ENCODE measurements around the gene TSFM. TPM values are rescaled to one million over a fixed set of nuclear protein-coding genes. Genes with fewer than 3 reads are reported as not detected.
A peak's percentile ranks its signal among the peaks of the same experiment; 100 is the strongest.

Gene TSFM
- 10 to 100 TPM; 26.9 to 30.0 TPM for total RNA-seq
- 51.2 TPM for polyA plus RNA-seq (ENCODE audit: insufficient read depth, low read depth, low replicate concordance)
- long read RNA-seq, donor 1, transcript TSFM-204 (6 exons, 2,192 nt): major isoform, 24 of 31 reads
- long read RNA-seq, donor 1, partial matches to known transcripts: 5 of 31 reads
- long read RNA-seq, donor 1, other reads (novel, unspliced or antisense): 0 of 31 reads
- long read RNA-seq, donor 2, transcript TSFM-204 (6 exons, 2,192 nt): major isoform, 13 of 42 reads
- long read RNA-seq, donor 2, partial matches to known transcripts: 11 of 42 reads
- long read RNA-seq, donor 2, other reads (novel, unspliced or antisense): 18 of 42 reads

DNA sequence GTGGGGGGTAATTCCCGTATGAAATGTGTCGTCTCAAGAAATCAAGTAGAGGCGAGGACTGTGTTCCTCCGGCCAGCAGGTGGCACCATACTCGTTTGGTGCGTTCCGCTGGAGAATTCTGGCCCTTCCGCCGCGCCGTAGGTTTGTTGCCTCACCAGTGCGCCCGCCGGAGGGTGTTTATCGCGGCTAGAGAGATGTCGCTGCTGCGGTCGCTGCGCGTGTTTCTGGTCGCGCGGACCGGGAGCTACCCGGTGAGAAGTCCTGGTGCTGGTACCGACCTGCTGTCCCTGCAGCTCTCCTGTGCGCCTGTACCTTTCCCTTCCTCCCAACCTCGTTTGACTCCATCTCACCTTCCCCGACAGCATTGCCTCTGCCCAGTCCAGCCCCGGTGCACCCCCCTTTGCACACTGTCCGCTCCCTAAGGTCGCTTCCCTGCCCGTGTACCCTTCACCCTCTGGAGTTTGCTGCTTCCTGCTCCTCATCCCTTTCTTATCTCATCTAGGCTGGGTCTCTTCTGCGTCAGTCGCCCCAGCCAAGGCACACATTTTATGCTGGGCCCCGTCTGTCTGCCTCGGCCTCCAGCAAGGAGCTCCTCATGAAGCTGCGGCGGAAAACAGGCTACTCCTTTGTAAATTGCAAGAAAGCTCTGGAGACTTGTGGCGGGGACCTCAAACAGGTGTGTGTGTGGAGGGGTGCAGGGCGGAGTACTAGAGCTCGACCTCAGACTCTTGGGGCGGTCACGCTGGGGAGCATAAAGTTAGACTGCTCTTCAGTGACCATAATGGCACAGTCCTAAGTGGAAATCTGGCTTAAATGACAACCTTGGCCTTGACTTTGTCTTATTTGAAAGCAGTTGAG, at the start of gene TSFM:
Gene TSFM, plus strand, starts transcription at position 180 of the 858 bp plus-strand sequence. Its CDS starts 15 bp downstream, at position 195.
- no peaks in the 10 kb centered on the region for H3K27me3 ChIP-seq
- H3K4me3 ChIP-seq: peak within 1 kb of the TSS; percentile 87 to 97
- peaks cover 10% of the 10 kb centered on the region for H3K4me1 ChIP-seq
- intact Hi-C loops (cut with DNase I; ENCODE audit: low total_unique reads): no loop called here
- 0% methylated on average over 41 to 45 of the region's 45 CpGs for WGBS, 2 donors
- peak within 1 kb of the TSS; percentile 44 to 47 for H3K27ac ChIP-seq
- H3K36me3 ChIP-seq (ENCODE audit: low read depth, missing control alignments): no peaks in the 10 kb centered on the region
- peak; percentile 99 for DNase-seq
- no peak for TF ChIP-seq POLR2A (IDR thresholded peaks at IDR 0.05)
- TF ChIP-seq, protein P1, sequence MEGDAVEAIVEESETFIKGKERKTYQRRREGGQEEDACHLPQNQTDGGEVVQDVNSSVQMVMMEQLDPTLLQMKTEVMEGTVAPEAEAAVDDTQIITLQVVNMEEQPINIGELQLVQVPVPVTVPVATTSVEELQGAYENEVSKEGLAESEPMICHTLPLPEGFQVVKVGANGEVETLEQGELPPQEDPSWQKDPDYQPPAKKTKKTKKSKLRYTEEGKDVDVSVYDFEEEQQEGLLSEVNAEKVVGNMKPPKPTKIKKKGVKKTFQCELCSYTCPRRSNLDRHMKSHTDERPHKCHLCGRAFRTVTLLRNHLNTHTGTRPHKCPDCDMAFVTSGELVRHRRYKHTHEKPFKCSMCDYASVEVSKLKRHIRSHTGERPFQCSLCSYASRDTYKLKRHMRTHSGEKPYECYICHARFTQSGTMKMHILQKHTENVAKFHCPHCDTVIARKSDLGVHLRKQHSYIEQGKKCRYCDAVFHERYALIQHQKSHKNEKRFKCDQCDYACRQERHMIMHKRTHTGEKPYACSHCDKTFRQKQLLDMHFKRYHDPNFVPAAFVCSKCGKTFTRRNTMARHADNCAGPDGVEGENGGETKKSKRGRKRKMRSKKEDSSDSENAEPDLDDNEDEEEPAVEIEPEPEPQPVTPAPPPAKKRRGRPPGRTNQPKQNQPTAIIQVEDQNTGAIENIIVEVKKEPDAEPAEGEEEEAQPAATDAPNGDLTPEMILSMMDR (IDR thresholded peaks at IDR 0.05): peak; percentile 97 to 100 (median 99)
- no peaks in the 10 kb centered on the region for H3K9me3 ChIP-seq

DNA sequence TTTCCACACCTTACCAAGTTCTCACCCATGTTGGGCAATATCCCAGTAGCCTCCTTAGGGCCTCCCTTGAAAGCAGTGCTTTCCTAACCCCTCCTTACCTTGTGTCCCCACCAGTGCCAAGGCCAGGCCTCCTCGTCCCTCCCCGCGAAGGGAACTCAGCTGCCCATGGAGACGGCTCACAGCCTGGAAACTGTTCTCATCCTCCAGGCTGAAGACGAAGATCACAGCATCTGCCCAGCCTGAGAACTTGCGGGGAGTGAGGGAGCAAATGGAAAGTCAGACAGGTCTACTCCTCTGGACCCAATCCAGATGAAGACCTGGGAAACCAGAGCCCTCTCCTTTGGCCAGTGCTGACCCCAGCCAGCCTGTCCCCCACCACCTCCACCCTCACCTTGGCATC, 48.7 kb upstream of the TSFM start:
- Histone ChIP-seq H3K4me3 (no peak overlapping the region), H3K36me3 (ENCODE audit: low read depth, missing control alignments) (no peaks in the 10 kb centered on the region), H3K9me3 (no peaks in the 10 kb centered on the region), H3K4me1 (peaks cover 15% of the 10 kb centered on the region), H3K27me3 (no peaks in the 10 kb centered on the region), H3K27ac (no peak overlapping the region)
- TF ChIP-seq POLR2A (IDR thresholded peaks at IDR 0.05): no peak
- WGBS, 2 donors: 80 to 100% methylated on average over 2 to 6 of the region's 6 CpGs
- DNase-seq: no peak
- intact Hi-C loops (cut with DNase I; ENCODE audit: low total_unique reads): no loop called here

DNA sequence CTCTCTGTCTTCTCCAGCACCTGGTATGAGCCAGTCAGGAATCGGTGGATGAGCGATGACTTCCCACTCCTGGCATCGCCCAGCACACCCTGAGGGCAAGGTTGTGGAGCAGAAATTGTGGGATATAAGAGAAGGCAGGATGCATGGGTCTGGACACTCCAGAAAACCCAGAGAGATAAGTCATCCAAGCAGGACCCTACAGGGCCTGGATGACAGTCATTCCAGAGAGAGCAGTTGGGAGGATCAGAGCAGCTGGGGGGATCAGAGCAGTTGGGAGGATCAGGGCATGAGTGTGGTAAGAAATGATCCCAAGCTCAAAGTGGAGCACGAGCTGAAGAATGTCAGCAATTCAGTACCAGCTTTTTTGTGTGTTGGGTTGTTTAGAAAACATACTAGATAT, 48.0 kb upstream of the TSFM start:
- no peaks in the 10 kb centered on the region for H3K9me3 ChIP-seq
- intact Hi-C loops (cut with DNase I; ENCODE audit: low total_unique reads): no loop called here
- 77 to 87% methylated on average over 4 of the region's 4 CpGs for WGBS, 2 donors
- H3K36me3 ChIP-seq (ENCODE audit: low read depth, missing control alignments): no peaks in the 10 kb centered on the region
- TF ChIP-seq, protein P1 (IDR thresholded peaks at IDR 0.05): no peak
- TF ChIP-seq POLR2A (IDR thresholded peaks at IDR 0.05): no peak
- DNase-seq: no peak
- H3K27ac ChIP-seq: no peak overlapping the region
- H3K27me3 ChIP-seq: no peaks in the 10 kb centered on the region
- H3K4me1 ChIP-seq: peaks cover 15% of the 10 kb centered on the region
- no peak overlapping the region for H3K4me3 ChIP-seq

DNA sequence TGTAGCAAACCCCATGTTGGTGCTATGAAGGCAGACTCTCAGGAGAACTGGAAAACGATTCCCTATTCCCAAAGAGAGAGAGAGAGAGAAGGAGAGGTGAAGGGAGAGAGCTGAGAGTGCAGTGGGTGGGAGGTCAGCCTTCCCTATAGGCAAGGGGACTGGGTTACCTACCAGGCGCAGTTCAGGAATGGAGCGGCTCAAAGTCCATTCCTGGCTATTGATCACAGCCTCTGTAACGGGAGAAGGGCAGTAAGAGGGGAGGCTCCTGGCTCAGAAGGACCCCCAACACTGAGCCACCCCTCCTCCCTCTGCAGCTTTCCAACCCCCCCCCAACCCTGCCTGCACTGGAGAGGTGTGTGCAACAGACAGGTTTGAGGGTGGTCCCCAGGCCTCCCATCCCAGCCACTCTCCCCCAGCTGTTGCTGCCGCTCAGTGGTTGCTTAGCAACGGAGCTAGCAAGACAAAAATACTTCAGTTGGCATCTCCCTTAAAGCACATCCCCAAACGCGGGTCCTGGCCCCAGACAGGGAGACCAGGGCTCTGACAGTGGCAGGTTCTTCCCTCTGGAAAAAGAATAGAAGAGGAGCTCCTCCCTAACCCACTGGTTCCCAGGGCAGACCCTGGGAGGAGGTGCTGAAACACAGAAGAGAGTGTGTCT, 47.3 kb upstream of the TSFM start:
- 12 to 19% methylated on average over 4 to 8 of the region's 8 CpGs for WGBS, 2 donors
- H3K27me3 ChIP-seq: no peaks in the 10 kb centered on the region
- TF ChIP-seq, protein P1 (IDR thresholded peaks at IDR 0.05): no peak
- TF ChIP-seq POLR2A (IDR thresholded peaks at IDR 0.05): no peak
- no peak for DNase-seq
- intact Hi-C loops (cut with DNase I; ENCODE audit: low total_unique reads): no loop called here
- H3K9me3 ChIP-seq: no peaks in the 10 kb centered on the region
- no peak overlapping the region for H3K27ac ChIP-seq
- H3K4me3 ChIP-seq: no peak overlapping the region
- H3K4me1 ChIP-seq: peaks cover 15% of the 10 kb centered on the region
- H3K36me3 ChIP-seq (ENCODE audit: low read depth, missing control alignments): no peaks in the 10 kb centered on the region
